ENCODE results near the gene ILK.

The ILK gene

GRCh38 chr11:6652182-6652581, 48.6 kb downstream of the ILK start:
- H3K27ac ChIP-seq (replicated peaks), result no peak overlapping the region
- no peak overlapping the region for H3K4me3 ChIP-seq (replicated peaks; ENCODE audit: insufficient read depth, low read length)
- TF ChIP-seq CTCF (IDR thresholded peaks at IDR 0.05; ENCODE audit: insufficient read depth, low read length) (no peak), SPI1 (IDR thresholded peaks at IDR 0.05; ENCODE audit: borderline replicate concordance, low read depth) (peak; percentile 51; the same call in 1 of the 2 replicates)
- peaks cover 13% of the 10 kb centered on the region for H3K27me3 ChIP-seq (ENCODE audit: insufficient read depth, poor library complexity, severe bottlenecking)
- DNase-seq (ENCODE audit: low read depth in 1 of 2, low spot score in 1 of 2), result no peak

GRCh38 chr11:6653097-6653496, 49.5 kb downstream of the ILK start:
- Histone ChIP-seq H3K4me3 (replicated peaks; ENCODE audit: insufficient read depth, low read length) (no peak overlapping the region), H3K27ac (replicated peaks) (no peak overlapping the region), H3K27me3 (ENCODE audit: insufficient read depth, poor library complexity, severe bottlenecking) (peaks cover 13% of the 10 kb centered on the region)
- DNase-seq (ENCODE audit: low read depth in 1 of 2, low spot score in 1 of 2), result no peak
- TF ChIP-seq SPI1 (IDR thresholded peaks at IDR 0.05; ENCODE audit: borderline replicate concordance, low read depth) (no peak), CTCF (IDR thresholded peaks at IDR 0.05; ENCODE audit: insufficient read depth, low read length) (no peak), POLR2AphosphoS5 (IDR thresholded peaks at IDR 0.05; ENCODE audit: low read depth) (no peak), GABPA (IDR thresholded peaks at IDR 0.05; ENCODE audit: low read depth) (no peak), REST (IDR thresholded peaks at IDR 0.05; ENCODE audit: insufficient replicate concordance, low read depth) (no peak)

GRCh38 chr11:6653656-6654055, 50.1 kb downstream of the ILK start:
- DNase-seq (ENCODE audit: low read depth in 1 of 2, low spot score in 1 of 2), result no peak
- TF ChIP-seq CTCF (IDR thresholded peaks at IDR 0.05; ENCODE audit: insufficient read depth, low read length) (no peak), POLR2AphosphoS5 (IDR thresholded peaks at IDR 0.05; ENCODE audit: low read depth) (no peak), GABPA (IDR thresholded peaks at IDR 0.05; ENCODE audit: low read depth) (no peak), REST (IDR thresholded peaks at IDR 0.05; ENCODE audit: insufficient replicate concordance, low read depth) (no peak), SPI1 (IDR thresholded peaks at IDR 0.05; ENCODE audit: borderline replicate concordance, low read depth) (no peak)
- no peak overlapping the region for H3K27ac ChIP-seq (replicated peaks)
- H3K27me3 ChIP-seq (ENCODE audit: insufficient read depth, poor library complexity, severe bottlenecking), result peaks cover 13% of the 10 kb centered on the region
- no peak overlapping the region for H3K4me3 ChIP-seq (replicated peaks; ENCODE audit: insufficient read depth, low read length)

GRCh38 chr11:6654281-6655019, 50.9 kb downstream of the ILK start:
- DNase-seq (ENCODE audit: low read depth in 1 of 2, low spot score in 1 of 2), result no peak
- no peak for TF ChIP-seq REST (IDR thresholded peaks at IDR 0.05; ENCODE audit: insufficient replicate concordance, low read depth)
- no peak for TF ChIP-seq GABPA (IDR thresholded peaks at IDR 0.05; ENCODE audit: low read depth)
- no peak for TF ChIP-seq POLR2AphosphoS5 (IDR thresholded peaks at IDR 0.05; ENCODE audit: low read depth)
- no peak for TF ChIP-seq SPI1 (IDR thresholded peaks at IDR 0.05; ENCODE audit: borderline replicate concordance, low read depth)
- no peak for TF ChIP-seq CTCF (IDR thresholded peaks at IDR 0.05; ENCODE audit: insufficient read depth, low read length)
- H3K27me3 ChIP-seq (ENCODE audit: insufficient read depth, poor library complexity, severe bottlenecking), result peaks cover 13% of the 10 kb centered on the region
- no peak overlapping the region for H3K4me3 ChIP-seq (replicated peaks; ENCODE audit: insufficient read depth, low read length)
- H3K27ac ChIP-seq (replicated peaks), result no peak overlapping the region

All from HL-60 (cell line).